GM21447 (cell line): ENCODE measurements around the gene TCP11.

Source experiments
- ATAC-seq: cut with Tn5 transposase; IDR thresholded peaks from one replicate; pipeline ENCODE4 v1.9.1; 2021; ENCODE audit not compliant: unreplicated experiment

TCP11 gene

DNA sequence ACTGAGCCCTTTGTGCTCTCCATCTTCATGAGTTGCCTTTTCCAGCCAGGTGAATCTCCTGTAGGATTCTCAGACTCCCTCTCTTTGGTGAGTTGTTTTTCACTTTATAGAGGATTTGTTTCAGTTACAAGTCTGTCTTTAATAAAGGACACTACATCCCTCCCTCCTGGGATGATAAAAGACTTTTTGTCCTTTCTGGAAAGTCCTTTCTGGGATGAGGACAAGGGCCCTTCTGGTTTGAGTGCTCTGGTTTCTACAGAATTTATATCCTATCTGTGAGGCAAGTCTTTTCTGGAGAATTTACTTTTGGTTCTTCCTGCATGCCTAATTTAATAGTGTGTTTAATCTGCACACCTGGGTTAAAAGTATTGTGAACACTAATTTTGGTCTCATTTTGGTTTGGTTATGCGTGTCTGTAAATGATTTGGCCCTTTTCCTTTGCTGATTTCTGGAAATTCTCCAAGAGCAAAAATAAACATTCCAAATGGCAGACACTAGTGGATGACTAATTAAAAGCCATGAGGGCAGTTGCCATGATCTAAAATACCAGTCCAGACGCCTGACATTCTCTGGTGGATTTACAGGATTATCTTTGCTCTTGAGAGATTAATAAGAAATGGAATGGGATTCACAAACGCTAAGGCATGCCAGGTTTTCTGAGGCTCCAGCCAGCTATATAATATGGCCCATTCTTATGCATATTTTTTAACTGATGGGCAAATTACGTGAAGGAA is 44.8 kb downstream of the TCP11 start:
- no peak for ATAC-seq

DNA sequence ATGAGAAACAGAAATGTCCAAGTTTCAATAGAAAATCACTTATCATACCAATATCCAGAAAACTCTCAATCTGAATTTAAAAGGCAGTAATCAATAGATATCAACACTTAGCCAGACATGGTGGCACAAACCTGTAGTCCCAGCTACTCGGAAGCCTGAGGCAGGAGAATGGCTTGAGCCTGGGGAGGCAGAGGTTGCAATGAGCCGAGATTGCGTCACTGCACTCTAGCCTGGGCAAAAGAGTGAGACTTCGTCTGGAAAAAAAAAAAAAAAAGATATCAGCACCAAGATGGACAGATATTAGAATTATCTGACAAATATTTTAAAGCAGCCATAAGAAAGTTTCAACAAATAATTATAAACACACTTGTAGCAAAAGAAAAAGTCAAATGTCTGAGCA is 47.0 kb downstream of the TCP11 start:
- no peak for ATAC-seq

DNA sequence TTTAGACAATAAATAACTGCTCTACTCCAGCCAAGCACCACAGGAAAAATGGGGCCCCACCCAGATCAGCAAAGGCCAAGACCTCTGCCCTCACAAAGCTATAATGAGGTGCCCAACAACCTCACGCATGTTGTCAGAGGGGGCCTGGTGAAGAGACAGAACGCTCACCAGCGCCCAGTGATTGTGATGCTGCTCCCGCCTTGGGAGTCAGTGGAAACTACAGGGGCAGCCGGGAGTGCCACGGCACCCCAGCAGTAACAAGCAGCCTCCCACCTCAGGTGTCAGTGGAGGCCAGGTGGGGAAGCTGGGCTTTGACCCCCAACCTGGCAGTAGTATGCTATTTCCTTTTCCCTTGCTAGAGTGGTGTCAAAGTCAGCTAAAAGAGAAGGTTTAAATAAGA is 47.4 kb downstream of the TCP11 start:
- ATAC-seq: no peak

DNA sequence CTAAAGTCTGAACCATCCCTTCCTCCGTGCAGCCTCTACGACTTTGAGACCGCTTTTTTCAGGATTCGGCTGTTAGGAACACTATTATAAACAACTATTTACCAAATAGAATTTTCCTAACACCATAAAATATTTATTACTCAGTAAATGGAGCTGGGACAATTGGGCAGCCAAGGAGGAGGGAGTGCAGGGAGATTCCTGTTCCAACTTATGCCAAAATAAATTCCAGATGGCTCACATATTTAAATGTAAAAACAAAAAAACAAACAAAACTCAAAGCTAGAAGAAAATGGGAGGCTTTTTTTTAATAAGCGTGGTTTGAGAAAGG is 48.1 kb downstream of the TCP11 start:
- no peak for ATAC-seq

DNA sequence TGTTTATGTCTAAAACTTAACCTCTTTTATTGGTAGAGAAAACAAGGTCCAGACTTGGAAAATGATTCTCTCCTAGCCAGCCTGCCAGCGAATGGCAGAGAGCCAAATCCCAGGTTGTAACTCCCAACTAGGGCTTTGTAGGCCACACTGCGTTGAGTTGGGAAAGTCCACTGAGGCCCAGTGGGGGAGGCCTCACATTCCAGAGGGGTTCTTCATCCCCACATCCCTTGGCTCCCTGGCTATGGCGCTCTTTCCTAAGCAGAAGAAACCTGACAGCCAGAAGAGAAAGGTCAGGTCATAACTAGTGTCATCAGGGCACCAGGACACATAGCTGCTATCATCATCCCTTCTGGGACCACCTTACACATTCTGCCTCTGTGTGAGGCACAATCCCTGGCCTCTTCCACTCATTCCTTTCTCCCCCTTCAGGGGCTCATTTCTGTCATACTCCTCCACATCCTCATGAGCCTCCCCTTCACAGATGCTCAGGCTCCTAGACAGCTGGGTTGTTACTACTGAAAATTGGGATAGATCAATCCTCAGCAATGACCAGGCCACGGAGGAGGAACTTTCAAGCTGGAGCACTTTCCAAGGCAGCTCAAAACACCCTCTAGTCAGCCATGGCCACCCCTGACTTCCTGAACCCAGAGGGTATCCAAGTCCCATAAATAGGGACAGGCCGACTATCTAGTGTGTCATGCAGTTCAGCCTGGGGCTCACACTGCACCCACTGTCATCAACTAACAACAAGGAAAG is 48.6 kb downstream of the TCP11 start:
- ATAC-seq: no peak

DNA sequence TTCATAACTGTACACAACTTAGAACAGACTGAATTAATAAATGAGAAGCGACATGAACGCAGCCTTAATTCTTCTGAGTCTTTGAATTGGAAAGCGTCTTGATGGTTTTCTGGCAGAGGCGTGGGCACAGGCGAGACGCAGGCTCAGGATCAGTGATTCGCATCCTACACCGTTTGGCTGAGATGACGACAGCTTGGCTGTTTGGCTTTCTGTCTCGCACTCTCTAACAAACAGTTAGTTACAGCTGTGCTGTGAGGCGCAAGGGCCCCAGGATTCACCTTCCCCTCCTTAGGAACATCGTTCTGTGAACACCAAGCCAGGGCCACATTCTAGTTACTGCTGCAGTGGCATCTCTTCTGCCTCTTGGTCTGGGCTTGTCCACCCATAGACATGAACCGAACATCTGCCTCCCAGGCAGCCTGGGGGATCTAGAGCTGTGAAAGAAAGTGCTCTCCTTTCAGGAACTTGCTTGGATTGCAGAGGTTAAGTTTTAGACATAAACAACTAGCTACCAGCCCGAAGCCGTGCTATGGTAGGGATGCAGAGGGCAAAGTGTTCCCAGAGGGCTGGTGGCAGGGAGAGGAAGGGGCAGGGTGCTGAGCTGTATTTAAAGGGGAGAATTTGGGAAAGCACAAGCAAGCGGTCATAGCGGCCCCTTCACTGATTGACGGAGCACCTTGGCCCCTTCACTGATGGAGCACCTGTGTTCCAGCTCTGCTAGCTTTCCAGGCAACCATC is 49.6 kb downstream of the TCP11 start:
- no peak for ATAC-seq

DNA sequence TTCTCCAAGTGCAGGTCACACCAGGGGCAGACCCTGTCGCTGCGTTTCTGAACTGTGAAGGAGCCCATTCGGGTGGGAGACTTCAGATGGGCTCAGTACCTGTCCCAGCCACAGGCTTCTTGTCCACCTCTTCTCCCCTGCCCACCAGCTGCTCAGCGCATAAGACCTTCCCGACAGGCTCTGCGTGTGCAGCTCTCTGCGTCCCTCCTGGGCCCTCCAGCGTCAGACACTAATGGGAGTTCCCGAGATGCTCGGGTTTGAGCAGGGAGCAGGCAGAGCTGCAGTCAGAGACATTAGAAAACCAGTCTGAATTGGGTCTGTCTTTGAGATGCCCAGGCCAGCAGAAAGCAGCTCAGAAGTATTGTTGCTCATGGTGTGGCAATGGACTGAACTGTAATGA is 50.4 kb downstream of the TCP11 start:
- ATAC-seq: no peak

DNA sequence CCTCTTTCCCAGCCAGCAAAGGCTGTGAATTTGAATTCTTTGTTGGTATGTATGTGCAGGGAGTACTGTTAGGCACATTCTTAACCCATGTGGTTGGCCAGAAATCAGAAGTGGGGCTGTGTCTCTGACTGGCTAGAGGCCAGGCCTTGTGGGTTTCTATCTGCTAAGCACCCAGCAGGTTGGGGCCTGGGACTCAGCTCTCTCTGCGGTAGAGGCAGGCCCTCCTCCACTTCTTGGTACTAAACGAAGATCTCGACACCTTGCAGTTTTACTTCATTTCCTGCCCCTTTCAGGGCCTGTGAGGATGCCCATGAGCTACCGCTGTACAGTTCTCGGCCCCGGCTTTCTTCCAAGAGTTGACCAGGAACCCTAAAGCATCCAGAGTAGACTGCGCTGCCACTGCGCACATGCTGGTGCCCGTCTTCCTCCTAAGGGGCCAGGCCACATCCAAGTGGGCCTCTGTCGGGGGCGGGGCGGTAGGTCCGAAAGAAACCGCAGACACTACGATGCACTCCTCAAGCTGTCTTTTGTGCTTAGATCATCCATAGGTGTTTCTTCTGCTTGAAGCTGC is 51.1 kb downstream of the TCP11 start:
- no peak for ATAC-seq

DNA sequence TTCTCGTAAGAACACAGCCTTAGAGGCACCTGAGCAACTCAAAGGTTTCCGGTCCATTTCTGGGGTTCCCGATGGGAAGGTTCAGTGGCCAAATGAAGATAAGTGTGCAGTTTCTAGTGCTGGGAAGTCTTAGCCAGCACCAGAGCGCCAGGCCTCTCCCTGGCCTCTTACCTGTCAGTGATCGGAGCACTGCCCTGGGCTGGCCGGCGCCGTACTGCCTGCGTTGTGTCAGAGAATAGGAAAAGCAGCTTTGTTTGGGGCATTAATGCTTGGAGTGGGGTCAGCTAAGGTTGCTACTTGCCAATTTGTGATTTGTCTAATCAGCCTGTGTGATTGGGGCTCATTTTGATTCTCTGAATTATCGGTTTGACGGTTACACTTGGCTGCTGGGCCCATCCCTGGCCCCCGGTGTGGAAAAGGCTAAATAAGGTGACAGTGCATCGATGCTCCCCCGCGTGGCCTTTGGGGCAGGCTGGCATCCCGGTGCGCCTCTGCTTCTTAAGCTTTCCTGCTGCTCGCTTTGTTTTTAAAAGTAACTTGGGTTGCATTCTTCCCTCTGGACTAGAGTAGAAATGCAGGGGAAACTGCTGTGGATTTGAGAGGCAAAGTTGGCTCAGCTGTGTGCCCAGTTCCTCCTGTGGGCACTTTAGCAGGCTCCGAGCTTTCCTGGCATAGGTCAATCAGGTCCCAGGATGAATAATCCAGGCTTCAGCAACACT is 51.8 kb downstream of the TCP11 start:
- no peak for ATAC-seq

DNA sequence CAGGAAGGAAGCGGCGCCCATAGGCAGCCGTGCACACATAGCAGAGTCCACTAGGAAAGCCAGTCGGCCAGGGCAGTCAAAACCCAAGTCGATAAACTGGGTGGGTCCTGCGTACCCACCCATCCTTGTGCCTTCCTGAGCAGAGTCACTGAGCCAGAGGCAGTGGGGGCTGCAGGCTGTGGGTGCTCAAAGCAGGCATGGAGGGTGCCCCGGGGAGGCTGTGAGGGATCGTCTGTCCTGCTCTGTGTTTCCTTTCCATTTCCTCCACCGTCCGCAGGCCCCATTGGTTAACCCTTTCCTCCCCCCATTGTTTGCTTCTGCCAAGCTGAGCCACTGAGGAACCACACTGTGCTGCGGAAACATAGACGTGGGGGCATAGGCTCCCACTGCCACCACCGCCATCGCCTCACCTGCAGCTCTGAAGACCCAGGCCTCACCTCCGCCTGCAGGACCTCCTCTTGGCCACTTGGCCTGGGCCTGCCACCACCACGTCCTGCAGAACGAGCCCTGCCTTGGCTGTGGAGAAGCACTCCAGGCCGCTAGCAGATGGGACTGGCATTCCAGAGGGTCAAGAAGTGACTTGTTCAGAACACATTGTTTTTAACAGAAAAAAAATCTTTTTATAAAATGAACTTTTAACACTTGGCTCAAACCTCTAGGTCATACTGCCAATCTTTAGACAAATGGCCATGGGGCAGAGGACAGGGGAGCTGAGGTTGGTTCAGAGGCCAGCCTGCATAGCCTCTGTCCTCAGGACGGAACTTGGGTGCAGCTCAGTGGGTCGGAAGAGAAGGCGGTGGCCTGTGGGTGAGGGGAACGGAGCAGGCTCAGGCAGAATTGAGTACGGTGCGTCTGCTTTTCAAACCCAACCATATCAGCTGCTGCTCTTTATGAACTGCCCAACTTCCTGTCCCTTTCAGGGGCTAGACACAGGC is 52.6 kb downstream of the TCP11 start:
- ATAC-seq: no peak

DNA sequence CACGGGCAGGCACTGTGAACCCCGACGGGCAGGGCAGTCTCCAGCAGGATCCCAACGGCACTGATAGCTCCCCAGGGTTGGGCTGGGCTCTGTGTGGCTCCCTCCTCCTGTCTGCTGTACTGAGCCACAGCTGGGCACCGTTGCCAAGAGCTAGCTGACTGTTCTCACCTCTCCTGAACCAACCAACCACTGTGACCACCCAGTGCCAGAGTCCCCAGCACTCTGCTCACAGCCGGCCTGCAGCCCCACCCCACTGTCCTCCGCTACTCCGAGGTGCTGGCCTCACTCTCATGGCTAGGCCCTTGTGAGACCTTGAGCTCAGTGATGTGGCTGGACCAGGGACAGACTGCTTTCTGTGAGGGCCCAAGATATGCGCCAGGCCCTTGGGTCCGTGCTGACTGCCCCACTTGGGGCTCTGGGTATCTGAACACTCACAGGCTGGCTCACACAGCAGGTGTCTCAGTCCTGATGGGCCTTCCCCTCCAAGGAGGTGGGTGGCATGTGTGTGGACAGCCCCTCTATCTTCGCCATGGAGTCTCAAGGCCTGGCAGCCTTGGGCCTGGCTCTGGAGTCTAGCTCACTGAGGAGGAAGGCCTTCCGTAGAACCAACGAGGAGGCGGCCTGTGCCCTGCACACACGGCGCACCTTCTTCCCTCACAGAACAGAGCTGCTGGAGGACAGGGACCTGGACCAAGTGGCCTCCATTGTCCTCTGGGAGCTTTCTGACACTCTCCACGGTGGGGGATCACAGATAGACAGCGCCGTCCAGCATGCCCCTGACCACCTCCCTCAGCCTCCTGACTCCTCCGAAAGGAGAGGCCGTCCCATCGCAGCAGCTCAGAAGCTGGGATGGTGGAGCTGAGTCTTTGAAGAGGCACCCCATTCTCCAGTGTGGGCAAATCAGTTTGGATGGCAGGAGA is 53.5 kb downstream of the TCP11 start:
- ATAC-seq: no peak

DNA sequence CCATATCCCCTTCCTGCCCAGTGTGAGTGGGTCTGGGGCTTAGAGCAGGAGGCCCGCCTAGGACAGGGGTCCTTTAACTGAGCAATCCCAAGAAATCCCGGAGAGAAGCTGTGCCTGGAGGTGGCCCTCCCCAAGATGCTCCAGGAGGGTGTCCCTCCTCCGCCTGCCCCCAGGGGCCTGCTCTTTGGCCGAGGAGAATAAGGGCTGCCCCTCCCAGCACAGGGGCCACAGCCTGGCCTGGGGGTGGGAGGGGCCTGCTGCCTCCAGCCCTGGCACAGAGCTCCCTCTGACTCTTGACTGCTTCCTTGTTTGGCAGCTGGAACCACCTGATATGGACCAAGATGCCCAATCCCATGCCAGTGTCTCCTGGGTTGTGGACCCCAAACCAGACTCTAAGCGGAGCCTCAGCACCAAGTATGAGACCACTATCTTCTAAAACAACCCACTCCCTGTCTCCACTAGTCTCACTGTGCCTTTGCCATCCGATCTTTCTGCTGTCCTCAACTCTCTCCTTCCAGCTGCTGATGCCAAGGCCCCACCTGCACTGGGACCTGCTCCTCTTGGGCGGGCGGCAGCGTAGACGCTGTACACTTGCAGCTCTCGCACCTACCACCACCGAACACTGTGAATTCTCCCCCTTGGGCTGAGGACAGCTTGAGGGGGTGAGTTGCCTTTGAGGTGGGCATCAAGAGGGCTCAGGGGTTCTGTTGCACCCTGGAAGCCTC is 54.3 kb downstream of the TCP11 start:
- no peak for ATAC-seq

DNA sequence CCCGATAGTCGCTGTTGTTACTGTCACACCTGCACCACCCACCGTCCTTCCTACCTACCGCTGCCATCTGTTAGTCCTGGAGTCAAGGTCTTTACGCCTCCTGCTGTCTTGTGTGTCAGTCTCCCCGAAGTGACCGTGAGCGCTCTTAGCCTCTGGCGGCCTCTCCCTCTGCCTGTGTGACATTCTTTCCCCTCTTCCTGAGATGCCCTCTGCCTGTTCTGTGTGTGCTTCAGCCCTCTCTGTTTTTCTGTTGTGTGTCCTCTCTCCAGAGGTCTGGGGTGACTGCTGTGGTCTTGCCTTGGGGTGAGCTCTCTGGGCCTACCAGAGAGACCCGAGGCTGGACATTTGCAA is 54.9 kb downstream of the TCP11 start:
- ATAC-seq: no peak

DNA sequence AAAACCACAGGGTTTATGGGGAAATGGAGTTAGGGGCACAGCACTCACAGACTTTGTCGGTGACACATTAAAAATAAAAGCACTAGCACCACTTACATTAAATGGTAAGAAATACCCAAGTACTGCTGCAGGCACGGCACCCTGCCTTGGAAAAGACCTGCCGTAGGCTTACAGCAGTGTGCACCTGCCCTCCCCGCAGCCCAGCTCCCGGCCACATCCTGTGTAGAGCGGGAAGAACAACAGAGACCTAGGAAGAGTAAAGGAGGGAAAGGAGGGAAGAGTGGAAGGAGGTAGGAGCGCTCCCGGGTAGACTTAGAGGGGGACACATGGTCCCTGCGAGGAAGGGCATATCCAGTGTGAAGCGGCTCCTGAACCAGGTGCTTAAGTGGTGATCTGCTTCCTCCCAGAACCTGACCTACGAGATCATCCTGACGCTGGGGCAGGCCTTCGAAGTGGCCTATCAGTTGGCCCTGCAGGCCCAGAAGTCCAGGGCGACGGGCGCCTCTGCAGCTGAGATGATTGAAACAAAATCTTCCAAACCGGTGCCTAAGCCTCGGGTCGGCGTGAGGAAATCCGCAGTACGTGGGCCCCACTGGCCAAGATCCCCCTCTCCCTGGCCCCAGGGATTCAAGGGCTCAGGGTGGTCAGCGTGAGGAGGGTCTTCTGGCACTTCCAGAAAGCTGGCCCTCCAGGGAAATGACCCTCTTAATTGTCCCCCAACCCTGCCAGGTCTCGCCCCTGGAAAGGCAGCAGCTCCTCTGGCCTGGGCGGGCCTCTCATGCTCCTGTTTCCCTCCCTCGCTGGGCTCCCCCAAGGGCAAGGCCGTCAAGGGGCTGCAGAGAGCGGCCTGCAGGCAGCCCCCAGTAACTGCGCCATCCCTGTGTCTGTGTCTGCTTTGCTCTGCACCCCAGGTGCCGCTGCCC is 55.5 kb downstream of the TCP11 start:
- ATAC-seq: no peak

DNA sequence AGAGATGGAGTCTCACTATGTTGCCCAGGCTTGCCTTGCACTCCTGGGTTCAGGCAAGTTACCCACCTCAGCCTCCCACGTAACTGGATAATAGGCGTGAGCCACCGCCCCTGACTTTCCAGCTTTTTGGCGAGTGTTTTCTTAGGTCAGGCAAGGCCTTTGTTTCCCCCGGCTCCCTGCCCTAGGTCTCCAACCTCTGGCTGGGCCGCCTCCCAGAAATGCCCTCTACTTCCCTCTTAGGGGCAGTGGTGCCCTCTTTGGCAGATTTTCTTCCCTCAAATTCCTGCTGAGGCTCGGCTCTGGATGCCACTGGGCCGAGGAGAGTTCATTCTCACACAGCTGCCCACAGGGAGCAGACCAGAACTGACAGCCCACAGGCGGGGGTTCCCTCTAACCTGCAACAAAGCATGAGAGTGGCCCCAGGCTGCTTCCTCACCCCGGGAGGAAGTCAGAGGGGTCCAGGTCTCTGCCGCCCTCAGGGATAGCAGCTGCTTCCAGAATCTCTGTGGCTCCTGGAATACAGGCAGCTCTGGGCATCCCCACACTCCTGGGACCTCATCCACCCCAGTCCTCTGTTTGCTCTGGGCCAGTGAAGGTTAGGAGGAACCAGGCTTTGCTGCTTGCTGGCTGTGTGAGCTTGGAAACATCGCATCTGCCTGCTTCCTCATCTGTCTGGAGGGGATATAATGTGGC is 56.5 kb downstream of the TCP11 start:
- no peak for ATAC-seq

DNA sequence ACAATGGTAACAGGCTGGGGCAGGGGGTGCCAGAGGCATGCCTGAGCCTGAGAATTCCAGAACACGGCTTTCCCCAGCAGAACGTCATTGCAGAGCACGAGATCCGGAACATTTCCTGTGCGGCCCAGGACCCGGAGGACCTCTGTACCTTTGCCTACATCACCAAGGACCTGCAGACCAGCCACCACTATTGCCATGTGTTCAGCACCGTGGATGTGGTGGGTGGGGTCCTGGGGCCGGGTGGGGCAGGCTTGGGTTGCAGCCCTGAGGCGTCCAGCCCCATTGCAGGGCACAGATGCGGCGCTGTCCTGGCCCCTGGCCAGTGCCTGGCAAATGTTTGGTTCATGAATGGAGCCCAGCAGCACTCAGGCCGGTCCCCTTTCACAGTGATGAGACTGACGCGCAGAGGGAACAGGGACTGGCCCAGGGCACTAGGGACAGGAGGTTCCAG is 57.1 kb downstream of the TCP11 start:
- ATAC-seq: no peak

DNA sequence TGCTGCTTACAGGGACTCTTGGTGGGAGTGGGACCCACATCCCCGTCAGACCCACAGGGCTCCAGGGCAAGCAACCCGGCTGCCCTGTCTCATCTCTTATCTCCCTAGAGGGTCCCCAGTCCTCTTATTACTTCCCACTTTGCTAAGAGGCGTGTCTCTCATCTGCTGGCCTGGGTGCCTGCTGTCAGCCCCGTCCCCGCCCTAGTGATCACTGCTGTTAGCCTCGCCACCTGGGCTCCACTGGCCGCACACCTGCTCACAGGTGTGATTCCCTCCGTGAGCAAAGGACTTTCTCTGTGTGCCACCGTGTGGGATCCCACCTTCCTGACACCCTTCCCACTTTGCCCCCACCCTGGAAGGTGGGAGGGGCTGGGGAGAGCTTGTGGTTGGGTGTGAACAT is 57.6 kb downstream of the TCP11 start:
- no peak for ATAC-seq
